HG03442 (cell line): Measurements from ENCODE around the gene SERPINE2.
"Not testable (repeated sequence)": the region's sequence is repeated elsewhere in the genome, so short reads cannot be mapped to it uniquely, and the experiment has no call there.

Experiments
- ATAC-seq: cut with Tn5 transposase; IDR thresholded peaks from one replicate; pipeline ENCODE4 v1.9.1; 2021; ENCODE audit warnings: mild to moderate bottlenecking, moderate library complexity; ENCODE audit not compliant: unreplicated experiment

SERPINE2 gene

DNA sequence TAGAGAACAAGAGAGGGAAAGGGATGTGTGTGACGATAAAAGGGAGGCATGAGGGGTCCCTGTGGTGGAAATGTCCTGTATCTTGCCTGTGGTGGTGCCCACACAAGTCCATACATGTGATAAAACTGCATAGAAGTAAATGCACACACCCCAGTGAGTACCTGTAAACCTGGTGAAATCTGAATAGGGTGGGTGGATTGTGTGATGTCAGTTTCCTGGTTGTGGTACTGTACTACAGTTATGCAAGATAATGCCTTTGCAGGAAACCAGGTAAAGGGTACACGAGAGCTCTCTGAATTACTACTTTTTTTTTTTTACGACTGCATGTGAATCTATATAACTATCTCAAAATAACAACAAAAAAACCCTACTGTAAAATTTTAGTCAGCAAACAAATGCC is 22.1 kb downstream of the SERPINE2 start:
- no peak for ATAC-seq

DNA sequence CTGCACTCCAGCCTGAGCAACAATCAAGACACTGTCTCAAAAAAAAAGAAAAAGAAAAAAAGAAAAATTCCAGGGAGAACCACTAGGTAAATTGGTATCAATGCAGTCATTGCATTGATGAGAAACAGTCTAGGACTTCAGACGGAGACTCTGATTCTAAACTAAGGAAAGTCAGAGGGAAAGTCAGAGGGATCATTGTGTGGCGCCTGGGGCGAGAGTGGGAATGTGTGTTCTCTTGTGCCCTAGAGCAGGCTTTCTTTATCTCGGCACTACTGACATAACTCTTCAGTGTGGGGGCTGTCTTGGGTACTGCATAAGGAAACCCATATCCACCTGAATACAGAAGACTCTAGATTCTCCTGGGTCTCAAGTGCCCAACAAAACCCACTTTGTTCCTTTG is 24.8 kb downstream of the SERPINE2 start:
- ATAC-seq = no peak

DNA sequence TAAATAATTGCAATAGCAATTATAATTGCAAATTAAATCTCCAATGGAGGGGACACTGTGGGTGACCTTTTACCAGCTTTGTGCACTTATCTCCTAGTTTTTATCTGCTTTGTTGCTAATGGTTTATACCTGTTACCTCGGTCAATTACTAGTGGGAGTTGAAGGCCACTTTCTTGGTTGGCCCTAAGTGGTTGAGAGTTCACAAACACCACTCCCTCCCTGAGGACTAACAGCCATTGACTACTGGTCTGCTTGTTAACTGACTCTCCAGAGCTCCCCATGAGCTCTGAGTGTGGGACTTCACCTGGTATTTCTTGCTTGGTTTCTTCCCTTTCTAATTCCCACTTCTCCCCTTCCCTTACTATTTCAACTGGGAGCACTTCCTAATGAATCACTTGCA is 27.2 kb downstream of the SERPINE2 start:
- no peak for ATAC-seq

DNA sequence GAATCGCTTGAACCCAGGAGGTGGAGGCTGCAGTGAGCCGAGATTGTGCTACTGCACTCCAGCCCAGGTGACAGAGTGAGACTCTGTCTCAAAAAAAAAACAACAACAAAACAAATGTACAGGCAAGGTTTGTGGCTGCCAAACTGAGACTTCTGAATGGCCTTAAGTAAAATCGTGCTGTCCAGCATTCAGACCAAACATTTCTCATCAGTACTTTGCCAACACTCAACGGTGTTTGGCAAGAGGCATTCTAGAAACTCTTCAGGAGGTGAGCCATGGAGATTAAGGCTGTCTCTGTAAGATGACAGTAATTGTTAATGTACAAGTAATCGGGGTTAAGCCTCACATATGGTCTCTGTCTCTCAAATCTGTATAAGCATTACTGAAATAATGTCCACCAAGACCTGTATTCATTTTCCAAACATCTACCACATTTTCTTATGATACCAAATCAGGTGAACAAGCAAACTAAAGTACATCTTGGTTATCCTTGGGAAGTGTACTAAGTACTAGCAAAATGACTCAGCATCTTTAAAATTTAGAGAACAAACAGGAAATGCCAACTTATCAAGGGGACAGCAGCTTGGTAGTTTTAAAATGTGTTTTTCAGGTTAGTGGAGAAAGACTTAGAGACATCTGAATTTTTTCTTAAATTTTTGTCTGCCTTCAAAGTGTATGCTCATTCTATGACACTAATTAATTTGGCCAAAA is 29.3 kb downstream of the SERPINE2 start:
- ATAC-seq = no peak

DNA sequence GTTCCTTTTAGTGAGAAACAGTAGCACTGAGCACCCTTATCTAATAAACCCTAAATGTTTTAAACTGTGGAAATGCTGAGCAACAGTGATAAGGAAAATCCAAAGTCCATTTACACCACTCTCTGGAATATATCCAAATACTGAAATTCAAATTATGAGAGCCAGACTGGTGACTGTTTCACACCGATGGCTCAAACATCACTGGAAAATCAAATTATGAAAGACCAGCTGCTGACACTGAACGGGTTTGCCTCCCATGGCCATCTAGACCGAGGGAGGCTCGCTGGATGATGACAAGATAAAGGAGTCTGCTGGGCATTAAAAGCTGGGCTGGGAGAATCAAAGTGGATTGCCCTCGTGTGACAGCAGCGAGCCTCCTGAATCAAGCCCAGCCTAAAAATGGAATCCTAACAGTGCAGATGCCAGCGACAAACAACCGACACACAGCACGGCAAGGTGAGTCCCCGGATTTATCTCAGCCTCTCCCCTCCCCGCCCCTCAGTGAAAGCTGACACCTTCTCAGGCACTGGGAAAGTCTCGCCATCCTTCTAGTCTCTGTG is 30.3 kb downstream of the SERPINE2 start:
- no peak for ATAC-seq

DNA sequence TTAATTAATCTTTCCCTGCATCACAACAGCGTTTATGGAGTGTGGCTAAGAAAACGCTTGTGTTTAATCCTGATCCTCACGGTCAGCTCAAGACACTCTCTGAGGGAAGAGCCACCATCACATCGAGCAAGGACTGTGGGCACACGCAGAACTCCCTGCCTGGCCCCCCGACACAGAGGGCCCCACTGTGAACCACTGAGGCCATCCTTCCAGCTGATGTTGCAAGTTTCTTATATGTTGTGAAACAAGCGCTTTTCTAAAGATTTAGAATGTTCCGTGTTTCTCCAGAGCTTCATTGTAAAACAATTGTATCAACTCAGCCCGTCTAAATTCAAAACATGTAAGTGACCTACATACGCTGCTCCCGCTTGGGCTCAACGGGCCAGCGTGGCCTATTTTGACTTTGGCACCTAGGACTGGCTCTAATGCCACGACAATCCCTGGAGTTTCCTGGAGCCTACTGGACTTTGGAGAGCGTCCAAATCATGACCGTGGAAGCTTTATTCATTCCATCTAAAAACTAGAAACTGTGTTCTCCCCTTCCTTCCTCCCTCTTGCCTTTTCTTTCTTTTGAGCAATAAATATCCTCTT is 34.9 kb downstream of the SERPINE2 start:
- ATAC-seq = no peak

DNA sequence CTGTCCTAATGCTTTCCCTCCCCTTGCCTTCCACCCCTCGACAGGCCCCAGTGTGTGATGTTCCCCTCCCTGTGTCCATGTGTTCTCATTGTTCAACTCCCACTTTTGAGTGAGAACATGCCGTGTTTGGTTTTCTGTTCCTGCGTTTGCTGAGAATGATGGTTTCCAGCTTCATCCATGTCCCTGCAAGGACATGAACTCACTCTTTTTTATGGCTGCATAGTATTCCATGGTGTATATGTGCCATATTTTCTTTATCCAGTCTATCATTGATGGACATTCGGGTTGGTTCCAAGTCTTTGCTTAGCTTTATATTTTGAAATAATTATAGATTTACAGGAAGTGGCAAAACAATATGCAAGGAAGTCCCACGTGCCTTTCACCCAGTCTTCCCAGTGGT is 38.4 kb downstream of the SERPINE2 start:
- not testable (repeated sequence) for ATAC-seq

DNA sequence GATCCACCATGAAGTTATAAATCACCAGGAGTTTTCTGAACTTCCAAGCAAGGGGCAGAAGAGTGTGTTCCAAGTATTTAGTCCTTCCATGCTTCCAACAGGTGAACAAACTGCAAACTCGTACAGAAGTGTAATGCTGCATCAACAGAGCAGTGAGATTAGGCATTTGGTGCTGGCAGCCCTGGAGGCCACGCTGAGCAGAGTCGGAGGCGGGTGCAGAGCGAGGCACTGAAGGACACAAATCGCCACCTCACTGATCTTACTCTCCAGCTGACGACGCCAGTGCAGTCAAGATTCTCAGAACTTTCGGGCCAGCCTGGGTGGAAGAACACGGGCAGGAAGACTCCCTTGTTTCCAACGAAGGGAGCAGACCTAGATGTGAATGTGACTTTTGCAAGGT is 39.2 kb downstream of the SERPINE2 start:
- no peak for ATAC-seq

DNA sequence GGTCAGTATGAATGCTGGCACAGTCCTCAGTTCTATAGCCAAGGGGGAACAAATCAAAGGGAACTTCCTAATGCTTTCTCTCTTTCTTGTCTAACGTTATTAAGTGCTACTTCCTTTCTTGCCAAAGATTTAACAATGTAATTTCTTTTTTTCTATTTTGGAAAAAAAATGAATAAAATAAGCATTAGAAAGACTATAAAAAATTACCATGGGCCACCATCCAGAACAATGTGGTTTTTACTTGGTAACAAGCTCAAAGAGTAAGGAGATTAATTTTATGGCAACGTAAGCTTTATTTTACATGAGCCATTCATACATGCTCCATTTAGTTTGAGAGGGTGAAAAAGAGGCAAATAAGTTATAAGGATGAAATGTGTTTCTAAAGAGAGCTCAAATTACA is 40.1 kb downstream of the SERPINE2 start:
- ATAC-seq = no peak

DNA sequence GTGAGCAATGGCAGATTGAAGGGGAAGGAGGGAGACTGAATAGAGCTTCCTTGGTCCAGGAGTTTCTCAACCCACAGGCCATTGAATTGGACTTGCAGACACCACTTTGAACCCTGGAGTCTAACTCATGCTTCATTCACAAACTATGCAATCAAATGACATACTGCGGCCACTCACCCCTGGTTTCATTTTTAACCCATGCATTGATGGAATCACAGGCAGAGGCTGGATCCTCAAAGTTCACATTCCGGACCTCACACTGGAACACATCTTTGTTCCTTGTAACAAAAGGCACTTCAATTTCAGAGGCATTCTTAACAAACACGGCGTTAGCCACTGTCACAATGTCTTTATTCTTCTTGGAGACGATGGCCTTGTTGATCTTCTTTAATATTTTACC is 41.1 kb downstream of the SERPINE2 start:
- no peak for ATAC-seq

DNA sequence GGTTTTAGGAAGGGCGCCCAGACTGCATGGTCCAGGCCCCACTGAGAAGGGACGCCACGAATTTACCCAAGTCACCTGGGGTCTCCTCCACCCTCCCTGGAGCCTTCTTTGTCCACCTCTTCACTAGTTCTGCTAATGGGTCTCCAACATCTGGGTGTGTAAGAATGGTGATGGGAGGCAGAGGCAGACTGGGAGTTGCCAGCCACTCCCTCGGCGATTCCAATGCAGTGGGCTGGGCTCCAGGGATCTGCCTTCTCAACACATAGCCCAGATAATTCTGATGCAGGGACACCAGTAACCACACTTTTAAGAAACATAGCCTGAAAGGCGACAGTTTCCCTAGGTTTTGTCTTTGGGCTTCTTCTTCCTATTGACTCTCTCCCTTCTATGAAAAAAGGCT is 42.7 kb downstream of the SERPINE2 start:
- ATAC-seq = no peak

DNA sequence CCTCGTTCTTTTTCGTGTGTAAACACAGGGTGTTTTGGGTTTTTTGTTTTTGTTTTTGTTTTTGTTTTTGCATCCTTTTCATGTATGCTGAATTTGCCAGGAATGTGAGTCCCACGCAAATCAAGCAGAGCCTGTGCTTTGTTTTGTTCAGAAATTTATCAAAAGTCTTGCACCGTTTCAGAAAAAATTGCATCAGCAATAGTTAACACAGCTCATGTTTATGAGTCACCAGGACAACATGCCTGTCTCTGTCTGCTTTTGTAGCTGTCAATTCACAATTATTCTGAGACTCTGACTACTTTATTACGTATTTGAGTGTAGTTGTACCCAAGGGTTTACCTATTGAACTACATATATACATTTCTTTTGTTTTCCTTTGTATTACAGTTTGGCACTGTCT is 43.5 kb downstream of the SERPINE2 start:
- ATAC-seq = no peak

DNA sequence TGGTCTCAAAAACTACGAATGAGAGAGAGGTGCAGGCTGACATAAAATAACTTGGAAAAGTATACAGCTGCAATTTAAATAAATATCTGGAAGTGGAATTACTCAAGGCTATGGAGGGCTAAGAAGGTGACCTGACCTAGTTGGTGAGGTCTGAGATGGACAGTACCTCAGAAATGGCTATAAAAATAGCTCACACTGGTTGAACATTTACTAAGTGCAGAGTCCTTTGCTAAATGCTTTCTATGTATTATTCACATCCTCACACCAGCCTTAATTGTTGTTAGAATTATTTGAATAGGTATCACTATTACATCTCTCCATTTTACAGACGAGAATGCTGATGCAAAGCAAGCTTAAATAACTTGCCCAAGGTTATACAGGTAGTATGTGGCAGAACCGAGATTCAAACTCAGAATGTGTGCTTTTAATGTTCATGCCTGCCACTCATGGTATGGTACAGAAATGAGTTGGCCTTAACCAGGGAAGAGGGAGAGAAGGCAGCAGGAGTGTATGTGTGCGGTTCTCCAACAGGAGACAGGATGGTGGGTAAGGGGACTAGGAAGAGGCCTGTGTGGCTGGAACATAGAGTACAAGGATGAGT is 44.4 kb downstream of the SERPINE2 start:
- ATAC-seq = no peak

DNA sequence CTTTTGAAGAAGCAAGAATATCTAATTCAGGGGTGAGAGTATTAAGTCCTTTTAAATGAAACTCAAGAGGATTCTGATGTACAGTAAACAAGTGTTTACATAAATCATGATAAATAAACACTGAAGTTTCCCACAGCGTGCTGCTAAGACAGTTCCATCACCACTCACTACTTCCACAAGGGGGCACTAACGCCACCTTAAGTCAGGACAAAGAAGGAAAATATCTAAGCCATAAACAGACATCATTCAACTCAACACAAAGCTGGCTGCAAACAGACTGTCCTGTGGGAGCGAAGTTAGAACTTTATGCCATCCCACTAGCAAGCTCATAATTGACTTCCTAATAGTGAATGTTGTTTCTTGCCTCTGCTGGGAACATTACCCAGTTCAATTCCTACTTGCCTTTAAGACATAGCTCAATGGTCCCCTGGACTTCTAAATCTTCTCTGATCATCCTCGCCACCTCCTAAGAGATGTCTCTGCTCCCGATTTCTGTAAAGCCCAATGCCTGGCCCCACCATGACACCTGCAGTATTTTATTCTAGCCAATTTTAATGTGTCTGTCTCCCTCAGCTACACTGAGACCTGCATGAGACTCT is 45.4 kb downstream of the SERPINE2 start:
- peak; percentile 85 for ATAC-seq

DNA sequence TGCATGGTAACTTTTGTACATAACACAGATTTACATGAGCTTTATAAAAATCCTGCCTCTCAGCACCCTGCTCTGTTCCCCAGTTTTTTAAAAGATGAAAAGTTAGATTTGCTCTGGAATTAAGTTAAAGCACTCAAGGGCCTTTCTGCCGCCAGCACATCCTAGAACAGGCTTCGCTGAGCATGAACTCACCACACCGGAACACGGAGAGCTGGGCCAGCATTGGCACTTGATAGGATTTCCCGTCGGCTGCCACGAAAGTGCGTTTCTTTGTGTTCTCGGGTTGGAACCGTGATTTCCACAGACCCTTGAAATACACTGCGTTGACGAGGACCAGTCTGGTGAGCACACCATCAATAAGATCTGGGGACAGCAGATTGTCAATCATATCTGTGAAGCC is 47.5 kb downstream of the SERPINE2 start:
- ATAC-seq = no peak

DNA sequence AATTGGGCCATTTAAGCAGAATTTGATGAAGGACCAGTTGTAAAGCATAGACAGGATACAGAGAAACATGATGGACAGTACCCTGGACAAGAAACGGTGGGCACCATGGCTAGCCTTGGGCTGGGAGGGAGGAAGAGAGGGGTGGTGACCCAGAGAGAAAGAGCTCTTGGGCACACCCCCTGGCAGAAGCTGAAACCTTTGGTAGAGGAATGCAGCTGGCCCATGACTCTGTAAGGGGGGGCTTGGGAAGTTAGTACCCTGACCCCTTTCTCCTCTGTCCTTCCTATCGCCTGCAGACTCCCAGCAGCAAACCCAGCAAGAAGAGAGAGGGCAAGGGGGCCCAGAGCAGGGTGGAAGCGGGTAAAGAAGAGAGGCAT is 49.2 kb downstream of the SERPINE2 start:
- no peak for ATAC-seq

DNA sequence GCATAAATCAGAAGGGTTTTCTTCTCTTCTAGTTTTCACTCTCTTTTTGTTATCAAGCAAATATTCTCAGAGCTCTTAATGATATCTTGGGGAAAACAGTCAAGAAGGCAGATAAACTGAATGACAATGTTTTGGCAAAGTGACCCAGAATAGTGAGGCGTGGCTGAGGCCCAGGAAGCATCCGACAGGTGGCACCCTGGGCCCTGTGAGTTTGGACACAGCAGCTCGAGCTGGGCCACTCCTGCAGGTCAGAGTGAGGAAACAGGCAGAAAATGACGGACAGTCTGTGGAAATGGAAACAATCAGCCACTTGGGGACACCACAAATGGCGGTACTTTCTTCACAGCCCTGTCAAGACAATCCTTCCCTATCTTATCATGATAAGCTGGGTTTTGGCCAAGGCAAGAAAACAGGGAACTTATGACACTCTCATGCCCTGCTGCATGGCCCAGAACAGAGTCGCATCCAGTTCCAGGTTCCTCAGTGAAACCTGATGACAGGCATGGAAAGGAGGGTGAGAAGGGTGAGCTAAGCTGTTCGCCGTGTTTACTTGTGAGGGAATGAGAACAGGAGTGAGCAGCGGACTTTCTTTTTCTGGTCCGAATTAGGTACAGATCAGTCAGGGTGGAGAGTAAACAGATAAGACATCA is 49.8 kb downstream of the SERPINE2 start:
- no peak for ATAC-seq

DNA sequence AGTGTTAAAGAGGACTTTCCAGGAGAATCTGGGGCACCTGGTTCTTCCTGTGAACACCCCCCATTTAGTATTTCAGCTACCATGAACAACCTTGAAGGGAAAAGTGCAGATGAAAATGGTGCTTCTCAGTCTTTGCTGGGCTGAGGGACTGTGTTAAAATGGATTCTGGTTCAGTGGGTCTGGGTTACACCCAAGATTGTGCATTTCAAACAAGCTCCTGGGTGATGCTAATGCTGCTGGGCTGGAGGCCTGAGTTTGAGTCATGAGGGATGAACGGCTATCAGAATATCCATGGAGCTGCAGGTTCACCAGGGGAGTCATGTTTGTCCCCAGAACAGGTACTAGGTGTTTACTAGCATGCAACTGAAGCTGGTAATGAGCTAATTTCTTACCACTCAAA is 57.8 kb downstream of the SERPINE2 start:
- ATAC-seq = no peak

DNA sequence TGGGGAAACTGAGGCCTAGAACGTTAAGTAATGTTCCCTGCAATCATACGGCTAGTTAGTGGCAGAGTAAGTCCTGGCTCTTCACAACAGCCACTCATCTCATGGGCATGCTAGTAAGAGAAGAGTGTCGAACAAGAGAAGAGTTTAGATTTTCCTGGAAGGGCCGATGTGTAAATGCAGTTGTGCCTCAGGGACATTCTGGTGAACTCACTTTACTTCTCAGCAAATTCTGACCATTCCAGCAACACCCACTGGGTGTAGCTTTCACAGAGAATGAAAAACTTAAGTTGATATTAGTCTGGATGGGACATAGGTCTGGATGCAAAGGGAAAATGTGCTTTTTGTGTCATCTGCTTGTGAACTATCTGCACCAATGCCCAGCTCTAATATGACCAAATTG is 58.3 kb downstream of the SERPINE2 start:
- no peak for ATAC-seq

DNA sequence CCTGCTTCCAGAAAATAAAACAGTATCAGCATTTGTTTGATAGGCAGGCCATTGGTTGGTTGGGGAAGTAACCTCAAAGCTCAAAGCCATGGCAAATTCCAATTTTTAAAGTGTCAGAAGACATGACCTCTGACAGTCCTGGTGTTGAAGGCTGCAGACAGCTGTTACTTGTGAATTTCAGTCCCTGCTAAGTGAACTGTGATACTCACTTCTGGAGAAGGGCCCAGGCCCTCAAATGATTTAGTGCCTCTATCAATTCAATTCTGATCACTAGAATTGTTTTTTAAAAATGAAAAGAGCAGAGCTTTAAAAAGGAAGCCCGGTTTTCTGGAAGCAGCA is 58.7 kb downstream of the SERPINE2 start:
- no peak for ATAC-seq

DNA sequence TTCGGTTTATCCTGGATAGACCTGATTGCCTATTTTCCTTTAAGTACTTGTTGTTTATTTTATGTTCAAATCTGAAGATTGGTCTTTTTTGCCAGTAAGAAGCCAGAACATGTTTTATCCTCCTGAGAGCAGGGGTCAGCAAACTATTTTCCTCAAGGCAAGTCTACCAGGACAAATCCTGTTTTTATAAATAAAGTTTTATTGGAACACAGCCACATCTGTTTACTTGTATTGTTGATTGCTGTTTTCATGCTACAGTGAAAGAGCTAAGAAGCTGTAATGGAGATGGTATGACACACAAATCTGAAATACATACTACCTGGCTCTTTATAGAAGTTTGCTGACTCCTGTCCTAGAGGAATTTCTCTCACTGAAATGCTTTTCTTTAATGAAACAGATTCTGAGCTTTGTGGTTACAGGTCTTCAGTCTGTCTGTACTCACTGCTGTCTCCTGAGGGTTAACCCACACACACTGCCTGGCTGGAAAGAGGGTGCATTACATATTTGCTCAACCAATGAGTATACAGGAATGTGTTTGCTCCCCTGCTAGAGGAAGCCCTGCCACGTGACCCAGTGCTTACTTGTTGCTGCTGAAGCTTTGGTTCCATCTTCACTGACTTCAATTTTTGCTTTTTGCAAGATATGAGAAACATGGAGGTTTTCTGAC is 59.2 kb downstream of the SERPINE2 start:
- ATAC-seq = no peak
